IPS-18a (cell line): ENCODE results near the gene MOGAT3.

ENCODE experiments used
- H3K27ac ChIP-seq: one replicate; pipeline ENCODE4 v1.5.1; 2013; ENCODE audit warnings: low read length
- H3K27me3 ChIP-seq: one replicate; pipeline ENCODE4 v1.6.1; 2013; ENCODE audit warnings: mild to moderate bottlenecking, low read length; ENCODE audit not compliant: control insufficient read depth, insufficient read depth
- H3K36me3 ChIP-seq: one replicate; pipeline ENCODE4 v1.6.1; 2013; ENCODE audit warnings: low read depth, low read length; ENCODE audit not compliant: control insufficient read depth
- H3K4me1 ChIP-seq: one replicate; pipeline ENCODE4 v1.6.1; 2013; ENCODE audit warnings: low read depth, low read length; ENCODE audit not compliant: control insufficient read depth
- H3K4me3 ChIP-seq: one replicate; pipeline ENCODE4 v1.5.1; 2013; ENCODE audit warnings: low read length
- H3K9ac ChIP-seq: one replicate; pipeline ENCODE4 v1.6.1; 2013; ENCODE audit warnings: mild to moderate bottlenecking, low read length, moderate library complexity
- H3K9me3 ChIP-seq: one replicate; pipeline ENCODE4 v1.6.1; 2013; ENCODE audit warnings: low read depth, low read length; ENCODE audit not compliant: control insufficient read depth

The MOGAT3 gene

GRCh38 chr7:101174322-101174854 is 26.4 kb downstream of the MOGAT3 start:
- peaks cover 21% of the 10 kb centered on the region for H3K4me1 ChIP-seq
- no peak overlapping the region for H3K27ac ChIP-seq
- no peak overlapping the region for H3K9ac ChIP-seq
- no peaks in the 10 kb centered on the region for H3K9me3 ChIP-seq
- peaks cover 99% of the 10 kb centered on the region for H3K27me3 ChIP-seq
- peak overlapping the region; percentile 59 for H3K4me3 ChIP-seq
- no peaks in the 10 kb centered on the region for H3K36me3 ChIP-seq

- peaks cover 25% of the 10 kb centered on the region for H3K4me1 ChIP-seq
- peaks cover 100% of the 10 kb centered on the region for H3K27me3 ChIP-seq
- no peak overlapping the region for H3K27ac ChIP-seq
- H3K4me3 ChIP-seq = peak overlapping the region; percentile 59
- no peak overlapping the region for H3K9ac ChIP-seq
- no peaks in the 10 kb centered on the region for H3K9me3 ChIP-seq
- H3K36me3 ChIP-seq = no peaks in the 10 kb centered on the region
These were observed 27.0 kb downstream of the MOGAT3 start for GRCh38 chr7:101173752-101174244.

GRCh38 chr7:101172854-101173751 is 27.7 kb downstream of the MOGAT3 start:
- no peaks in the 10 kb centered on the region for H3K36me3 ChIP-seq
- H3K9me3 ChIP-seq = no peaks in the 10 kb centered on the region
- no peak overlapping the region for H3K9ac ChIP-seq
- H3K4me3 ChIP-seq = peak overlapping the region; percentile 46
- H3K27me3 ChIP-seq = peaks cover 100% of the 10 kb centered on the region
- H3K27ac ChIP-seq = no peak overlapping the region
- H3K4me1 ChIP-seq = peaks cover 31% of the 10 kb centered on the region

GRCh38 chr7:101172005-101172853 is 28.6 kb downstream of the MOGAT3 start:
- H3K36me3 ChIP-seq = no peaks in the 10 kb centered on the region
- no peaks in the 10 kb centered on the region for H3K9me3 ChIP-seq
- H3K27ac ChIP-seq = no peak overlapping the region
- H3K9ac ChIP-seq = no peak overlapping the region
- peaks cover 37% of the 10 kb centered on the region for H3K4me1 ChIP-seq
- peaks cover 100% of the 10 kb centered on the region for H3K27me3 ChIP-seq
- H3K4me3 ChIP-seq = peak overlapping the region; percentile 46

GRCh38 chr7:101171442-101171837 is 29.4 kb downstream of the MOGAT3 start:
- peaks cover 98% of the 10 kb centered on the region for H3K27me3 ChIP-seq
- H3K9me3 ChIP-seq = no peaks in the 10 kb centered on the region
- peak overlapping the region; percentile 46 for H3K4me3 ChIP-seq
- H3K4me1 ChIP-seq = peaks cover 41% of the 10 kb centered on the region
- no peak overlapping the region for H3K9ac ChIP-seq
- H3K27ac ChIP-seq = no peak overlapping the region
- no peaks in the 10 kb centered on the region for H3K36me3 ChIP-seq

- no peak overlapping the region for H3K4me3 ChIP-seq
- H3K4me1 ChIP-seq = peaks cover 44% of the 10 kb centered on the region
- H3K27ac ChIP-seq = no peak overlapping the region
- H3K27me3 ChIP-seq = peaks cover 97% of the 10 kb centered on the region
- H3K9me3 ChIP-seq = no peaks in the 10 kb centered on the region
- H3K9ac ChIP-seq = no peak overlapping the region
- H3K36me3 ChIP-seq = no peaks in the 10 kb centered on the region
These were observed 30.0 kb downstream of the MOGAT3 start for GRCh38 chr7:101170617-101171441.

- Histone ChIP-seq H3K4me1 (peaks cover 48% of the 10 kb centered on the region), H3K27me3 (peaks cover 96% of the 10 kb centered on the region), H3K9me3 (no peaks in the 10 kb centered on the region), H3K4me3 (peak overlapping the region; percentile 42), H3K9ac (no peak overlapping the region), H3K27ac (no peak overlapping the region), H3K36me3 (no peaks in the 10 kb centered on the region)
These were observed 30.8 kb downstream of the MOGAT3 start for GRCh38 chr7:101169838-101170551.

- H3K4me3 ChIP-seq = peak overlapping the region; percentile 49
- peaks cover 53% of the 10 kb centered on the region for H3K4me1 ChIP-seq
- H3K27ac ChIP-seq = no peak overlapping the region
- no peak overlapping the region for H3K9ac ChIP-seq
- H3K36me3 ChIP-seq = no peaks in the 10 kb centered on the region
- no peaks in the 10 kb centered on the region for H3K9me3 ChIP-seq
- H3K27me3 ChIP-seq = peaks cover 96% of the 10 kb centered on the region
These were observed 31.6 kb downstream of the MOGAT3 start for GRCh38 chr7:101169110-101169837.

- peak overlapping the region; percentile 49 for H3K4me3 ChIP-seq
These were observed 32.3 kb downstream of the MOGAT3 start for GRCh38 chr7:101168412-101169049.

More at GRCh38 chr7:101168412-101169049, 32.3 kb downstream of the MOGAT3 start:
- Histone ChIP-seq H3K27ac (no peak overlapping the region), H3K9ac (no peak overlapping the region), H3K36me3 (no peaks in the 10 kb centered on the region), H3K4me1 (peaks cover 53% of the 10 kb centered on the region), H3K27me3 (peaks cover 95% of the 10 kb centered on the region), H3K9me3 (no peaks in the 10 kb centered on the region)
